ENCODE results near the gene PTPRG. TPM values are rescaled to one million over a fixed set of nuclear protein-coding genes. Genes with fewer than 3 reads are reported as not detected.

PTPRG gene
- total RNA-seq, 1 experiment from 2014 or later, result 69.3 TPM

- Histone ChIP-seq H4K20me1 (ENCODE audit: control insufficient read depth, insufficient read depth, insufficient read length) (no peaks in the 10 kb centered on the region), H2BK20ac (ENCODE audit: low read depth, low read length, poor library complexity, severe bottlenecking) (no peak overlapping the region), H3K79me1 (ENCODE audit: insufficient read depth, low read depth, low read length, poor library complexity, severe bottlenecking) (peaks cover 3% of the 10 kb centered on the region), H3K14ac (ENCODE audit: insufficient read depth, low read length) (no peak overlapping the region), H2AK5ac (ENCODE audit: insufficient read length, low read length) (no peak overlapping the region), H2BK5ac (ENCODE audit: insufficient read length, low read length) (no peak overlapping the region), H4K91ac (ENCODE audit: insufficient read length, low read depth, low read length) (no peak overlapping the region), H3K4me2 (ENCODE audit: insufficient read depth, insufficient read length, low read length) (no peak overlapping the region), H3K56ac (ENCODE audit: insufficient read length, low read depth, low read length) (no peak overlapping the region), H3K18ac (ENCODE audit: insufficient read length, low read depth, low read length) (no peak overlapping the region), H3K27ac (ENCODE audit: insufficient read length, low read depth, low read length) (no peak overlapping the region), H2BK15ac (ENCODE audit: low read depth, low read length) (no peak overlapping the region), H4K5ac (ENCODE audit: insufficient read length, low read depth, low read length) (no peak overlapping the region), H3K9ac (ENCODE audit: extremely low read depth, insufficient read length, low read length) (no peak overlapping the region), H3K9me3 (ENCODE audit: control insufficient read depth, low read depth, low read length) (no peaks in the 10 kb centered on the region), H2BK120ac (ENCODE audit: low read depth, low read length, poor library complexity, severe bottlenecking) (no peak overlapping the region), H3K4ac (ENCODE audit: low read depth, low read length) (no peak overlapping the region), H4K8ac (replicated peaks; ENCODE audit: insufficient read length, low read depth, low read length) (no peak overlapping the region), H2AFZ (ENCODE audit: low read length) (no peak overlapping the region), H3K4me1 (ENCODE audit: insufficient read depth, low read length) (peaks cover 15% of the 10 kb centered on the region; the same call in 1 of the 2 replicates), H3K23me2 (ENCODE audit: insufficient read length, low read depth, low read length, poor library complexity, severe bottlenecking) (no peaks in the 10 kb centered on the region), H3K79me2 (ENCODE audit: insufficient read depth, low read length) (peaks cover 30% of the 10 kb centered on the region; the same call in 1 of the 2 replicates), H3K23ac (ENCODE audit: insufficient read length, low read depth, low read length) (no peak overlapping the region), H3K27me3 (ENCODE audit: insufficient read depth, low read length) (no peaks in the 10 kb centered on the region), H3T11ph (ENCODE audit: low read length) (no peak overlapping the region), H2BK12ac (ENCODE audit: insufficient read length, low read depth, low read length) (no peak overlapping the region)
- H3K36me3 Mint-ChIP-seq (ENCODE audit: insufficient read depth in 1 of 3, low read depth in 3 of 3), result no peaks in the 10 kb centered on the region
- H3K4me3 Mint-ChIP-seq, result peak overlapping the region in 1 of 2 experiments; percentile 43; a peak in 1 of 5 replicates
- H3K9me3 Mint-ChIP-seq, result no peaks in the 10 kb centered on the region
- DNase-seq, result no peak
- H3K27me3 Mint-ChIP-seq (ENCODE audit: low read depth), result no peaks in the 10 kb centered on the region
- peaks cover 51 to 54% of the 10 kb centered on the region in 2 experiments for H3K4me1 Mint-ChIP-seq
- WGBS (ENCODE audit: extremely low coverage, insufficient read length, low lambda C conversion rate), result no CpG with 5 or more reads among the region's 6 CpGs
- TF ChIP-seq CTCF (conservative IDR thresholded peaks at IDR 0.05), result no peak
- peak overlapping the region; percentile 60 to 82 (median 81); a peak in 6 of 7 replicates for H3K27ac Mint-ChIP-seq
Measured at GRCh38 chr3:61729038-61729634, 167.8 kb downstream of the PTPRG start.
